ENCODE measurements around the gene MLX. TPM values are rescaled to one million over a fixed set of nuclear protein-coding genes. Genes with fewer than 3 reads are reported as not detected.
A peak's percentile ranks its signal among the peaks of the same experiment; 100 is the strongest.

Gene MLX
- total RNA-seq, 6 experiments from 2014 or later = 40.7 to 48.3 (median 47.0) TPM

- no peak for TF ChIP-seq CTCF (IDR thresholded peaks at IDR 0.05)
- no peak for DNase-seq
- H3K36me3 Mint-ChIP-seq (ENCODE audit: low read depth) = peaks cover 47% of the 10 kb centered on the region
- no peak overlapping the region for H3K27ac Mint-ChIP-seq
- H3K27me3 Mint-ChIP-seq (ENCODE audit: insufficient read depth) = peaks cover 3% of the 10 kb centered on the region; the same call in 1 of the 2 replicates
- peaks cover 59% of the 10 kb centered on the region for H3K4me1 Mint-ChIP-seq (ENCODE audit: low read depth)
- H3K4me3 Mint-ChIP-seq = 0 out of 2 replicates have a peak overlapping the region, but pooled peaks have one; percentile 30
- H3K9me3 Mint-ChIP-seq = peaks cover 4% of the 10 kb centered on the region; the same call in 1 of the 2 replicates
Observed at GRCh38 chr17:42564815-42565522, 1.9 kb upstream of the MLX start.

DNA sequence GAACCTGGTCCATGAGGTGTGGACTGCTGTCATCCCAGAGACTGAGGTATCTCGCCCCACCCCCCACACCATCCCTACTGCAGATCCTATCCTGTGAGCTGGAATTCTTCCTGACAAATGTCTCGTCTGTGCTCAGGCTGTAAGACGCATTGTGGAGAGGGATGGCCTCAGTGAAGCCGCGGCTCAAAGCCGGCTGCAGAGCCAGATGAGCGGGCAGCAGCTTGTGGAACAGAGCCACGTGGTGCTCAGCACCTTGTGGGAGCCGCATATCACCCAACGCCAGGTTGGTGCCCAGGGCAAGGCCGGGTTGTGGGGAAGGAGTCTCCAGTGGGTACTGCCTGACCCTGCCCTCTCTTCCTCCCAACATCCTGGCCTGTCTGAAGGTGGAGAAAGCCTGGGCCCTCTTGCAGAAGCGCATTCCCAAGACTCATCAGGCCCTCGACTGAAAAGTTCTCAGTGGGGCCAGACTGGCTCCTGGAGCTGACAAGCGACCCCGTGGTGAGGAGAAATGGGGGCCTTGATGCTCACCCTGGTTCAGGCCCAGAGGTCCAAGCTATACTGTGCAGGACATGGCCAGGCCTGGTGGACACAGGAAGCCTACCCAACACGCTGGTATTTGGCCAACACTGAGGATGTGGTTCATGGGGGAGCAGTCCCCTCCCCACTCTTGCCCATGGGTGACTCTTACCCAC, 1.2 kb upstream of the MLX start:
- no peak for DNase-seq
- peaks cover 54% of the 10 kb centered on the region for H3K36me3 Mint-ChIP-seq (ENCODE audit: low read depth)
- no peak overlapping the region for H3K4me3 Mint-ChIP-seq
- no peak for TF ChIP-seq CTCF (IDR thresholded peaks at IDR 0.05)
- H3K27me3 Mint-ChIP-seq (ENCODE audit: insufficient read depth) = peaks cover 3% of the 10 kb centered on the region; the same call in 1 of the 2 replicates
- H3K9me3 Mint-ChIP-seq = peaks cover 4% of the 10 kb centered on the region; the same call in 1 of the 2 replicates
- H3K27ac Mint-ChIP-seq = no peak overlapping the region
- H3K4me1 Mint-ChIP-seq (ENCODE audit: low read depth) = peaks cover 55% of the 10 kb centered on the region

- Mint-ChIP-seq H3K36me3 (ENCODE audit: low read depth) (peaks cover 59% of the 10 kb centered on the region), H3K4me3 (peak overlapping the region; percentile 94; the same call in 1 of the 2 replicates), H3K27ac (peak overlapping the region; percentile 36), H3K27me3 (ENCODE audit: insufficient read depth) (peaks cover 3% of the 10 kb centered on the region; the same call in 1 of the 2 replicates), H3K9me3 (peaks cover 4% of the 10 kb centered on the region; the same call in 1 of the 2 replicates), H3K4me1 (ENCODE audit: low read depth) (peaks cover 54% of the 10 kb centered on the region)
- DNase-seq = no peak
- no peak for TF ChIP-seq CTCF (IDR thresholded peaks at IDR 0.05)
Observed at GRCh38 chr17:42566215-42566882, 551 bp upstream of the MLX start.

DNA sequence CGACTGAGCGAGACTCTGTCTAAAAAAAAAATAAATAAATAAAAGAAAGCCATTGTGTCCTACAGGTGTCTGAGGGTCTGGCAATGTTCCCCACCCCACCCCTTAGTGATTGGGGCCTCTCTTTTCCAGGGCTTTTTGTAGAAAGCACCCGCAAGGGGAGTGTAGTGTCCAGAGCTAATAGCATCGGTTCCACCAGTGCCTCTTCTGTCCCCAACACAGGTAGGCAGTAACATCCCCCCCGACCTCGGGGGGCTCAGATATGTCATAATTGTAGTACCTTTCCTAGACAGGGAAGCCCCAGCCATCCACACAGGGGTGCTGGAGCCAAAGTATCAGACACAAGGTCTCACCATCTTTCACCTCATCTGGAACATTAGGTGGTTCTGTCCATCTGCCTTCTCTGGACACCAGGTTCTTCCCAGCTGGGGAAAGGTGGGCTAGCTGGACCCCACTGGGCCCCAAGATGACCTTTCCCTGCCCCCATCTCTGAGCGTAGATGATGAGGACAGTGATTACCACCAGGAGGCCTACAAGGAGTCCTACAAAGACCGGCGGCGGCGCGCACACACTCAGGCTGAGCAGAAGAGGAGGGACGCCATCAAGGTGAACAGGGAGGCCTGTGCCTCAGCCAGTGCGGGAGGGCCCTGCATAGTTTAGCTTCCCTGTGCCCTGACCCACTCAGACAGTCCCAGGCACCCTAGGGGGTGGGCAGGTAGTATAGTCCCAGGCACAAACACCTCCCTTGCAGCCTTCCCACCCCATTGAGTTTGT, 1.6 kb downstream of the MLX start:
- H3K27ac Mint-ChIP-seq = peak overlapping the region; percentile 40; the same call in 1 of the 2 replicates
- peaks cover 43% of the 10 kb centered on the region for H3K4me1 Mint-ChIP-seq (ENCODE audit: low read depth)
- peaks cover 2% of the 10 kb centered on the region; the same call in 1 of the 2 replicates for H3K27me3 Mint-ChIP-seq (ENCODE audit: insufficient read depth)
- DNase-seq = no peak
- no peak overlapping the region for H3K4me3 Mint-ChIP-seq
- no peaks in the 10 kb centered on the region for H3K9me3 Mint-ChIP-seq
- no peak for TF ChIP-seq CTCF (IDR thresholded peaks at IDR 0.05)
- peaks cover 51% of the 10 kb centered on the region for H3K36me3 Mint-ChIP-seq (ENCODE audit: low read depth)

All from HFFc6 (cell line).